ENCODE results near the gene OR6C3. TPM values are rescaled to one million over a fixed set of nuclear protein-coding genes. Genes with fewer than 3 reads are reported as not detected.
"Not testable (repeated sequence)": the region's sequence is repeated elsewhere in the genome, so short reads cannot be mapped to it uniquely, and the experiment has no call there.

OR6C3 gene
- total RNA-seq, 4 donors from 2014 or later = not detected

GRCh38 chr12:55320201-55320600 lies 10.3 kb upstream of the OR6C3 start:
- no peak for DNase-seq
- no peaks in the 10 kb centered on the region for H3K36me3 ChIP-seq
- no peaks in the 10 kb centered on the region for H3K4me1 ChIP-seq
- intact Hi-C loops (cut with DNase I) = no loop called here
- no peak overlapping the region for H3K4me3 ChIP-seq (replicated peaks in 1 of 3)
- WGBS, 2 donors = 67 to 75% methylated on average over 4 of the region's 4 CpGs
- H3K9me3 ChIP-seq = no peaks in the 10 kb centered on the region
- H3K27ac ChIP-seq = no peak overlapping the region
- H3K27me3 ChIP-seq = no peaks in the 10 kb centered on the region
- TF ChIP-seq CTCF (IDR thresholded peaks at IDR 0.05) (no peak), POLR2A (IDR thresholded peaks at IDR 0.05) (no peak)

- WGBS, 2 donors = 97 to 98% methylated on average over 6 of the region's 6 CpGs
- H3K4me3 ChIP-seq (replicated peaks in 1 of 3); intact Hi-C loops (cut with DNase I); H3K9me3 ChIP-seq; DNase-seq; H3K36me3 ChIP-seq; H3K27me3 ChIP-seq; H3K4me1 ChIP-seq; H3K27ac ChIP-seq: not testable (repeated sequence)
Measured at GRCh38 chr12:55325801-55326200, 4.7 kb upstream of the OR6C3 start.

- no peak for TF ChIP-seq POLR2A (IDR thresholded peaks at IDR 0.05)
- TF ChIP-seq CTCF (IDR thresholded peaks at IDR 0.05) = no peak
- Histone ChIP-seq H3K27me3 (no peaks in the 10 kb centered on the region), H3K4me1 (no peaks in the 10 kb centered on the region), H3K27ac (no peak overlapping the region), H3K4me3 (replicated peaks in 1 of 3) (no peak overlapping the region), H3K36me3 (no peaks in the 10 kb centered on the region), H3K9me3 (no peaks in the 10 kb centered on the region)
- intact Hi-C loops (cut with DNase I) = no loop called here
- 89 to 91% methylated on average over 10 of the region's 10 CpGs for WGBS, 2 donors
- no peak for DNase-seq
Measured at GRCh38 chr12:55336002-55336401, 5.5 kb downstream of the OR6C3 start.

- DNase-seq; H3K4me1 ChIP-seq; H3K9me3 ChIP-seq; H3K27me3 ChIP-seq; H3K36me3 ChIP-seq; H3K4me3 ChIP-seq (replicated peaks in 1 of 3); H3K27ac ChIP-seq; intact Hi-C loops (cut with DNase I): not testable (repeated sequence)
- WGBS, 2 donors = 44 to 60% methylated on average over 4 of the region's 4 CpGs
Measured at GRCh38 chr12:55355338-55355737, 24.8 kb downstream of the OR6C3 start.

DNA sequence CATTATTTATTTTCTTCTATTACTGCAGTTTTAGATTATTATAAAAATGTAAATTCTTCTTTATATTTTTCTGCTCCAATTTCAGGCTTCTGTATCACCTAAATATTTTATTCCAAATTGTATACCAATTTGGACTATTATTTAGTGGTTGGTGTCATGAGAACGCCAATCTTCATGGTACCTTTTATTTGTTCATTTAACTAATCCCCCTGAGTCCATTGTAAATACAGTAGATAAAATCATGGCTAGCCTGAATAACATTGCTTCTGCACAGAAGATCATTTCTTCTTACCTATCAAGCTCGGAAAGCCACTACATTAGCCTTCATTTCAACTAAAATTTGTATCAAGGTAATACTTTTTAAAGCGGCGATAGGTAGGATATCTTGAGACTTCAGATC lies 32.1 kb downstream of the OR6C3 start, which contains the start of gene OR6C75:
TSS of gene OR6C75 (plus strand) at position 301 of the 400 bp plus-strand sequence. CDS start 2,136 bp downstream, outside the sequence.
- 84 to 91% methylated on average over 4 of the region's 4 CpGs for WGBS, 2 donors
- TF ChIP-seq POLR2A (IDR thresholded peaks at IDR 0.05) = no peak
- no peak for TF ChIP-seq CTCF (IDR thresholded peaks at IDR 0.05)
- Histone ChIP-seq H3K4me3 (replicated peaks in 1 of 3) (no peak within 1 kb of the TSS), H3K27ac (no peak within 1 kb of the TSS), H3K4me1 (no peaks in the 10 kb centered on the region), H3K36me3 (no peaks in the 10 kb centered on the region), H3K27me3 (no peaks in the 10 kb centered on the region), H3K9me3 (no peaks in the 10 kb centered on the region)
- intact Hi-C loops (cut with DNase I) = no loop called here
- DNase-seq = no peak

- H3K36me3 ChIP-seq = no peaks in the 10 kb centered on the region
- no peaks in the 10 kb centered on the region for H3K4me1 ChIP-seq
- no peak overlapping the region for H3K4me3 ChIP-seq (replicated peaks in 1 of 3)
- TF ChIP-seq POLR2A (IDR thresholded peaks at IDR 0.05) = no peak
- TF ChIP-seq CTCF (IDR thresholded peaks at IDR 0.05) = no peak
- no peaks in the 10 kb centered on the region for H3K27me3 ChIP-seq
- H3K9me3 ChIP-seq = no peaks in the 10 kb centered on the region
- H3K27ac ChIP-seq = no peak overlapping the region
- DNase-seq = no peak
- 66 to 76% methylated on average over 3 of the region's 3 CpGs for WGBS, 2 donors
- intact Hi-C loops (cut with DNase I) = no loop called here
Measured at GRCh38 chr12:55365086-55365485, 34.5 kb downstream of the OR6C3 start.

Data from thyroid gland (tissue), 4 donors.